Esophagus muscularis mucosa (tissue), 4 donors: Measurements from ENCODE around the gene LRRC8C.

Experiments
- EP300 ChIP-seq: sonication (generic); formaldehyde crosslinking; IDR thresholded peaks from one replicate; pipeline ENCODE4 v1.6.1; 2017; ENCODE audit warnings: antibody characterized with exemption
- POLR2AphosphoS5 ChIP-seq, 2 donors: sonication (generic); formaldehyde crosslinking; IDR thresholded peaks; one replicate each; pipeline ENCODE4 v1.6.1; 2017; ENCODE audit warnings: antibody characterized with exemption in 2 of 2
- TF ChIP-seq, protein P1 (sequence below), 3 experiments: fragments of 200-600 bp in 2 of 3; fragments of 450-650 bp in 1 of 3; sonication (generic) in 2 of 3; IDR thresholded peaks; one replicate each; pipeline ENCODE4 v1.5.1; 2017 to 2019; ENCODE audit warnings: antibody characterized with exemption in 3 of 3, mild to moderate bottlenecking in 2 of 3, moderate library complexity in 1 of 3

DNA sequence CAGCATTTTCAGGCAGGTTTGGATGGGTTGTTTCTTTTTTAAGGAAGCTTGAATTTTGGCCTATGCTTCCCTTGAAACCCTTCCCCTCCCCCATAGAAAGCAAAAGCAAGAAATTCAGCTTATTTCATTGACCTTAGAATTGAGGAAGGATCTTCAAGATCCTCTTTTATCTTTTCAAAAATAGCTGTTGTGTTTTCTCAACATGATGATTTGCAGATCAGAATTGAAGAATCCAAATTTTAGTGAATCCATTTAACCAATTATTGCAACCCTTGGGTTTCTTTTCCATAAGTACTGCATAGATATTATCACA is 73.7 kb downstream of the LRRC8C start:
- TF ChIP-seq EP300: no peak
- TF ChIP-seq, protein P1, sequence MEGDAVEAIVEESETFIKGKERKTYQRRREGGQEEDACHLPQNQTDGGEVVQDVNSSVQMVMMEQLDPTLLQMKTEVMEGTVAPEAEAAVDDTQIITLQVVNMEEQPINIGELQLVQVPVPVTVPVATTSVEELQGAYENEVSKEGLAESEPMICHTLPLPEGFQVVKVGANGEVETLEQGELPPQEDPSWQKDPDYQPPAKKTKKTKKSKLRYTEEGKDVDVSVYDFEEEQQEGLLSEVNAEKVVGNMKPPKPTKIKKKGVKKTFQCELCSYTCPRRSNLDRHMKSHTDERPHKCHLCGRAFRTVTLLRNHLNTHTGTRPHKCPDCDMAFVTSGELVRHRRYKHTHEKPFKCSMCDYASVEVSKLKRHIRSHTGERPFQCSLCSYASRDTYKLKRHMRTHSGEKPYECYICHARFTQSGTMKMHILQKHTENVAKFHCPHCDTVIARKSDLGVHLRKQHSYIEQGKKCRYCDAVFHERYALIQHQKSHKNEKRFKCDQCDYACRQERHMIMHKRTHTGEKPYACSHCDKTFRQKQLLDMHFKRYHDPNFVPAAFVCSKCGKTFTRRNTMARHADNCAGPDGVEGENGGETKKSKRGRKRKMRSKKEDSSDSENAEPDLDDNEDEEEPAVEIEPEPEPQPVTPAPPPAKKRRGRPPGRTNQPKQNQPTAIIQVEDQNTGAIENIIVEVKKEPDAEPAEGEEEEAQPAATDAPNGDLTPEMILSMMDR (IDR thresholded peaks at IDR 0.05): no peak
- TF ChIP-seq POLR2AphosphoS5 (IDR thresholded peaks at IDR 0.05): no peak
